Progenitor cell of endocrine pancreas (in vitro differentiated cells): ENCODE data around the gene CHD1. TPM values are rescaled to one million over a fixed set of nuclear protein-coding genes. Genes with fewer than 3 reads are reported as not detected.

Experiments used
- DNase-seq: peaks from one replicate; pipeline ENCODE4 v3.0.0; 2021; ENCODE audit warnings: low spot score; ENCODE audit not compliant: unreplicated experiment
- H3K27ac Mint-ChIP-seq: 2 replicates; pipeline ENCODE4 v1.8.0; 2021; ENCODE audit warnings: mild to moderate bottlenecking, moderate library complexity, mixed read lengths
- H3K27me3 Mint-ChIP-seq: 2 replicates; pipeline ENCODE4 v1.8.0; 2021; ENCODE audit warnings: mixed read lengths
- H3K36me3 Mint-ChIP-seq: 2 replicates; pipeline ENCODE4 v1.8.0; 2022; ENCODE audit warnings: mixed read lengths; ENCODE audit not compliant: insufficient read depth
- H3K4me1 Mint-ChIP-seq: 2 replicates; pipeline ENCODE4 v1.8.0; 2021; ENCODE audit warnings: low read depth, mixed read lengths
- H3K4me3 Mint-ChIP-seq: 2 replicates; pipeline ENCODE4 v1.8.0; 2021; ENCODE audit warnings: low read depth, mild to moderate bottlenecking, moderate library complexity, mixed read lengths
- H3K9me3 Mint-ChIP-seq: 2 replicates; pipeline ENCODE4 v1.8.0; 2021; ENCODE audit warnings: low read depth, mixed read lengths
- CTCF ChIP-seq: fragments of 200-600 bp; sonication (generic); IDR thresholded peaks from one replicate; pipeline ENCODE4 v1.5.0; 2021; ENCODE audit warnings: antibody characterized with exemption, mild to moderate bottlenecking; ENCODE audit not compliant: unreplicated experiment
- total RNA-seq: library from RNA; stranded (reverse); gene quantifications from 2 replicates; pipeline ENCODE4 v1.2.1, GENCODE V29; 2021

The CHD1 gene
- total RNA-seq, 1 donor from 2014 or later, result 61.0 TPM

GRCh38 chr5:98816582-98817222 lies 112.1 kb downstream of the CHD1 start:
- no peak for DNase-seq
- Mint-ChIP-seq H3K36me3 (peaks cover 9% of the 10 kb centered on the region), H3K4me1 (no peaks in the 10 kb centered on the region), H3K4me3 (no peak overlapping the region), H3K27ac (no peak overlapping the region), H3K27me3 (no peaks in the 10 kb centered on the region), H3K9me3 (peaks cover 21% of the 10 kb centered on the region)
- TF ChIP-seq CTCF, result no peak

DNA sequence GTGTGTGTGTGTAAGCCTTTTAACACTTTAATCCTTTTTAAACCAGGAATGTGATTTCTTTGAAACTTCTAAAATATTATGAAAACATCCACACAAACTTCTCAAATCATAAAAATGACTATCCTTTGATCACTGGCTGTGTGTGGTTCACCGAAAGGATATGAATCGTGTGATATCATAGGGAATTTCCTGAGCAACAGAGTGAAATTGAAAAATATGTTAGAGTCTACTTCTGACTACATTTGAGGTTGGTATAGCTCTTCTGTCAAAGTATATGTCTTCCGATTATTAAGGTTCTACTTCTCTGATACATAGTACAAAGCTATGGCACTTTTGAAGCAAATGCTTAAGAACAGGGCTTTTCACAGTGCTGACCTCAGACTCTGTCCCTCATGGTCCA lies 115.1 kb downstream of the CHD1 start:
- no peak overlapping the region for H3K4me3 Mint-ChIP-seq
- no peaks in the 10 kb centered on the region for H3K36me3 Mint-ChIP-seq
- H3K27ac Mint-ChIP-seq, result no peak overlapping the region
- H3K27me3 Mint-ChIP-seq, result no peaks in the 10 kb centered on the region
- H3K9me3 Mint-ChIP-seq, result peaks cover 3% of the 10 kb centered on the region
- TF ChIP-seq CTCF, result no peak
- no peaks in the 10 kb centered on the region for H3K4me1 Mint-ChIP-seq
- DNase-seq, result no peak

DNA sequence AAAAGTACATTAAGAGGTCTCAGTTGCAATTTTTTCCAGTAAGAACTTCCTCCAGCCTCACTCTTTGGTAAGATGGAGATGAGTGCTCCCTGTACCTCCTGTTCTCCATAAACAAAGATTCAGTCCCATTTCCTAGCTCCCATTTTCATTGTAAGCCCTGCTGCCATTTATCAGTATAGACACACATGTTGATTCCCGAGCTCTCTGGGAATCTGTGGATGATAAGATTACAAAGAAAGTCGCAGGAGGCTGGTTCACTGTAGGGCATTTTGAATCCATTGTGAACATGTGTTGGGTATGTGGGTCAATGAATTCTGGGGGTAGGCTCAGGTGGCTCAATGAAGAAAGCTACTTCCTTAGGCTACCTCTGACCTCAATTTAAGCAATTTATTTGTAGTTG lies 118.6 kb downstream of the CHD1 start:
- DNase-seq, result no peak
- peaks cover 14% of the 10 kb centered on the region for H3K36me3 Mint-ChIP-seq
- no peak for TF ChIP-seq CTCF
- no peaks in the 10 kb centered on the region for H3K27me3 Mint-ChIP-seq
- no peak overlapping the region for H3K27ac Mint-ChIP-seq
- peaks cover 32% of the 10 kb centered on the region for H3K9me3 Mint-ChIP-seq
- no peak overlapping the region for H3K4me3 Mint-ChIP-seq
- no peaks in the 10 kb centered on the region for H3K4me1 Mint-ChIP-seq

DNA sequence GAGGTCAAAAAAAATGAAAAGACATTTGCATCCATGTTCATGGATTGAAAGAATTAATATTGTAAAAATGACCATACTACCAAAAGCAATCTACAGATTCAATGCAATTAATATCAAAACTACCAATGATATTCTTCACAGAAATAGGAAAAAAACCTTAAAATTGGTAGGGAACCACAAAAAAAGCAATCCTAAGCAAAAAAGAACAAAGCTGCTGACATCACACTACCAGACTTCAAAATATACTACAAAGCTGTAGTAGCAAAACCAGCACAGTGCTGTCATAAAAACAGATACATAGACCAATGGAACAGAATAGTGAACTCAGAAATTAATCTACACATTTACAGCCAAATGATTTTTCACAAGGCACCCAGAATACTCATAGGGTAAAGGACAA lies 121.0 kb downstream of the CHD1 start:
- H3K36me3 Mint-ChIP-seq, result peaks cover 15% of the 10 kb centered on the region
- H3K27me3 Mint-ChIP-seq, result no peaks in the 10 kb centered on the region
- DNase-seq, result no peak
- H3K27ac Mint-ChIP-seq, result no peak overlapping the region
- no peak overlapping the region for H3K4me3 Mint-ChIP-seq
- no peaks in the 10 kb centered on the region for H3K4me1 Mint-ChIP-seq
- H3K9me3 Mint-ChIP-seq, result peaks cover 35% of the 10 kb centered on the region
- TF ChIP-seq CTCF, result no peak

GRCh38 chr5:98805070-98805469 lies 123.7 kb downstream of the CHD1 start:
- Mint-ChIP-seq H3K27me3 (no peaks in the 10 kb centered on the region), H3K4me3 (no peak overlapping the region), H3K4me1 (no peaks in the 10 kb centered on the region), H3K36me3 (peaks cover 15% of the 10 kb centered on the region), H3K9me3 (peaks cover 35% of the 10 kb centered on the region), H3K27ac (no peak overlapping the region)
- no peak for DNase-seq
- no peak for TF ChIP-seq CTCF
